Ascending aorta (tissue), 2 donors: ENCODE measurements around the gene SRRM2. TPM values are rescaled to one million over a fixed set of nuclear protein-coding genes. Genes with fewer than 3 reads are reported as not detected.

Experiments
- DNase-seq, 2 donors: peaks; one replicate each; pipeline ENCODE4 v3.0.0-alpha.2; 2019; ENCODE audit warnings: low spot score in 2 of 2
- H3K27ac ChIP-seq, 2 donors: fragments of 200-600 bp; sonication (generic); one replicate each; pipeline ENCODE4 v1.5.1; 2016 to 2017; ENCODE audit warnings: mild to moderate bottlenecking in 1 of 2
- H3K27me3 ChIP-seq: fragments of 200-600 bp; sonication (generic); one replicate; pipeline ENCODE4 v1.5.1; 2017
- H3K36me3 ChIP-seq, 2 donors: fragments of 200-600 bp; sonication (generic); one replicate each; pipeline ENCODE4 v1.5.1; 2016
- H3K4me1 ChIP-seq, 2 donors: fragments of 200-600 bp; sonication (generic); one replicate each; pipeline ENCODE4 v1.5.1; 2016 to 2017; ENCODE audit warnings: mild to moderate bottlenecking in 1 of 2
- H3K4me3 ChIP-seq, 2 donors: fragments of 200-600 bp; sonication (generic); one replicate each; pipeline ENCODE4 v1.5.1; 2016 to 2017; ENCODE audit warnings: mild to moderate bottlenecking in 1 of 2
- H3K9me3 ChIP-seq, 2 donors: fragments of 200-600 bp; sonication (generic); one replicate each; pipeline ENCODE4 v1.5.1; 2016
- CTCF ChIP-seq, 3 experiments: fragments of 200-600 bp in 2 of 3; fragments of 450-650 bp in 1 of 3; sonication (generic) in 2 of 3; IDR thresholded peaks; one replicate each; pipeline ENCODE4 v1.5.1; 2016 to 2019; ENCODE audit warnings: antibody characterized with exemption in 3 of 3, mild to moderate bottlenecking in 1 of 3, moderate library complexity in 1 of 3
- intact Hi-C: fragments of 100-400 bp; cut with DNase I; formaldehyde crosslinking; loops from one replicate; pipeline ENCODE4 v1.15.1; 2023
- total RNA-seq: library from RNA; depleted of rRNA; stranded (reverse); fragments of >200 nt; gene quantifications from one replicate; pipeline ENCODE4 v1.1.0, GENCODE V29; 2016

Gene SRRM2
- total RNA-seq, 1 donor from 2014 or later: 359 TPM

- peak overlapping the region in 1 of 2 donors; percentile 91 for H3K4me3 ChIP-seq
- H3K27me3 ChIP-seq: no peaks in the 10 kb centered on the region
- no peak for DNase-seq
- no peak for TF ChIP-seq CTCF (IDR thresholded peaks at IDR 0.05)
- no peak overlapping the region for H3K27ac ChIP-seq
- intact Hi-C loops: loop anchor here (5.0 to 10.0 kb wide), 3 partner anchors 92 to 260 kb away; partner anchors contain the start of gene ATP6V0C
- H3K9me3 ChIP-seq: no peaks in the 10 kb centered on the region
- H3K36me3 ChIP-seq: peaks cover 34 to 35% of the 10 kb centered on the region in 2 donors
- H3K4me1 ChIP-seq: peaks cover 9 to 17% of the 10 kb centered on the region in 2 donors
Measured at GRCh38 chr16:2775131-2775716, 22.8 kb downstream of the SRRM2 start.

GRCh38 chr16:2775765-2776499, 23.5 kb downstream of the SRRM2 start:
- Histone ChIP-seq H3K9me3 (no peaks in the 10 kb centered on the region), H3K4me1 (peaks cover 9 to 17% of the 10 kb centered on the region in 2 donors), H3K36me3 (peaks cover 27 to 28% of the 10 kb centered on the region in 2 donors), H3K27me3 (no peaks in the 10 kb centered on the region), H3K4me3 (peak overlapping the region; percentile 91 to 100), H3K27ac (peak overlapping the region; percentile 82 to 90)
- DNase-seq: no peak
- no peak for TF ChIP-seq CTCF (IDR thresholded peaks at IDR 0.05)
- intact Hi-C loops: loop anchor here (5.0 to 10.0 kb wide), 3 partner anchors 91 to 261 kb away; partner anchors contain the start of gene ATP6V0C

DNA sequence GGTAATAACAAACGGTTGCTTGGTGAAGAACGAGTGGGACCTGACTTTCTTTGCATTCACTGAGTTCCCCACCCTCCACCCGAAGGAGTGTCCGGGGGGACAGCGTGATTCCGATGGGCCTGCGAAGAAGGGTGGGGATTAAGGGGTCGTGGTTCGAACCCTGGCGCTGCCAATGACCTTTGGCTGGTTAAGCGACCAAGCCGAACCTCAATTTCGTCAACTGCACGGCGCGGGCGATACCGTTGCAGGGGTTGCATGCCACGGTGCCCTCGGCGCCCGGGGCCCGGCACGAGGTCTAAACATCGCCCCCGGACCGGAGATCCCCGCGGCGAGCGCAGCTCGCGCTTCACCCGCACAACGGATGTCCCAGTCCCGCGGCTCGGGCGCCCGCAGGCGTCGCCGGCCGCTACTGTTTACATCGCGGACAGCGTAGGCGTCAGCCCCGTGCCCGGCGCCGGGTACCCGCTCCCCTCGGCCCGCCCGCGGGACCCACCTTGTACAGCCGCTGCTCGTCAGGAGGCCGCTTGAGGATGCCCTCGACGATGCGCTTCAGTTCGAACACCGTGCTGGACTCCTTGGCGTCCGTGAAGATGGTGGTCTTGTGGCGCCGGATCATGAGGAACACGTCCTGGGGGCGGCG, 24.2 kb downstream of the SRRM2 start:
- Histone ChIP-seq H3K36me3 (peaks cover 20 to 21% of the 10 kb centered on the region in 2 donors), H3K4me1 (peaks cover 9 to 17% of the 10 kb centered on the region in 2 donors), H3K27ac (peak overlapping the region; percentile 82 to 90), H3K9me3 (no peaks in the 10 kb centered on the region), H3K4me3 (peak overlapping the region; percentile 91 to 100), H3K27me3 (no peaks in the 10 kb centered on the region)
- DNase-seq: no peak
- intact Hi-C loops: loop anchor here (1.0 to 10.0 kb wide), 5 partner anchors 24 to 262 kb away; partner anchors contain the start of genes ATP6V0C and SRRM2
- no peak for TF ChIP-seq CTCF (IDR thresholded peaks at IDR 0.05)

- DNase-seq: peak; percentile 57 to 92
- Histone ChIP-seq H3K4me1 (peaks cover 9 to 17% of the 10 kb centered on the region in 2 donors), H3K27me3 (no peaks in the 10 kb centered on the region), H3K9me3 (no peaks in the 10 kb centered on the region), H3K27ac (peak within 1 kb of the TSS; percentile 99 to 100), H3K4me3 (peak within 1 kb of the TSS; percentile 91 to 100), H3K36me3 (peaks cover 12 to 15% of the 10 kb centered on the region in 2 donors)
- TF ChIP-seq CTCF (IDR thresholded peaks at IDR 0.05): no peak
- intact Hi-C loops: loop anchor here (1.0 to 10.0 kb wide), 5 partner anchors 25 to 263 kb away; partner anchors contain the start of genes ATP6V0C and SRRM2
Measured at GRCh38 chr16:2777231-2777902, 24.9 kb downstream of the SRRM2 start, which contains the start of gene ELOB. ELOB (minus strand) TSS chr16:2777280; CDS start chr16:2777239, 41 bp downstream.
